GM19328 (cell line): ENCODE data around the gene CADPS.

Source experiments
- ATAC-seq: cut with Tn5 transposase; IDR thresholded peaks from one replicate; pipeline ENCODE4 v1.9.1; 2021; ENCODE audit warnings: mild to moderate bottlenecking, moderate library complexity; ENCODE audit not compliant: unreplicated experiment

Gene CADPS

DNA sequence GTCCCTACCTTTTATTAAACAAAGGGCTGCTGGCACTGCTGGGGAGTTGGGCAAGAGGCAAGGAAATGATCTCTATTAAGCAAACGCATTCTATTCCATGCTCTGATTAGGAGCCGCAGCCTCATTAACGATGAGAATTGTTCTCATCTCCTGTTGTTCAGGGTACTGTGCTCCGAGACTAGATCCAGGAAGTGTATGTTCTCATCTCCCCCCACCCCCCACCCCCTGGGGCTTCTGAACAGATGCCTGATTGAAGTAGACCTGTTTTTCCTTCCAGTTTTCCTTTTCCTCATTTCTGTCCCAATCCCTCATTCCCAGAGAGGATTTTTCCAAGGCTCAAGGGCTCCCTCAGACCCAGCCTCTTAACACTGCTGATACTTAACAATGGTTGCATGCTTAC lies 420.3 kb downstream of the CADPS start:
- no peak for ATAC-seq

DNA sequence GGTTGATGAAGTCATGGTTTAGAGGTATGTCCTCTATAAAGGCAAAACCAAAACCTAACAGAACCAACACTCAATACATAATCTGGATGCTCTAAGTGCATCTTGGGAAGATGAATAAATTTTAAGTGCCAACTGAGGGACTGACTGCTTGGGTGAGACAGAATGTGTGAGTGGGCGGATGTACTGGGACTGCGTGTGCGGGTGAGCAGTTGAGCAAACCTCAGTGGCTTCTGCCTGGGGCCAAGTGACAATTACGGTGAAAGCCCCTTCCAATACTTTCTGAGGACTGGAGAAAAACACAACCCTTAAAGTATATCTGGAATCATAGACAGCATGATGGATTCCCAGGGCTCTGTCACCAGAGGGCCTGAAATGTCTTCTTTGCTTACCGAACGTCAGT lies 421.8 kb downstream of the CADPS start:
- ATAC-seq, result no peak

DNA sequence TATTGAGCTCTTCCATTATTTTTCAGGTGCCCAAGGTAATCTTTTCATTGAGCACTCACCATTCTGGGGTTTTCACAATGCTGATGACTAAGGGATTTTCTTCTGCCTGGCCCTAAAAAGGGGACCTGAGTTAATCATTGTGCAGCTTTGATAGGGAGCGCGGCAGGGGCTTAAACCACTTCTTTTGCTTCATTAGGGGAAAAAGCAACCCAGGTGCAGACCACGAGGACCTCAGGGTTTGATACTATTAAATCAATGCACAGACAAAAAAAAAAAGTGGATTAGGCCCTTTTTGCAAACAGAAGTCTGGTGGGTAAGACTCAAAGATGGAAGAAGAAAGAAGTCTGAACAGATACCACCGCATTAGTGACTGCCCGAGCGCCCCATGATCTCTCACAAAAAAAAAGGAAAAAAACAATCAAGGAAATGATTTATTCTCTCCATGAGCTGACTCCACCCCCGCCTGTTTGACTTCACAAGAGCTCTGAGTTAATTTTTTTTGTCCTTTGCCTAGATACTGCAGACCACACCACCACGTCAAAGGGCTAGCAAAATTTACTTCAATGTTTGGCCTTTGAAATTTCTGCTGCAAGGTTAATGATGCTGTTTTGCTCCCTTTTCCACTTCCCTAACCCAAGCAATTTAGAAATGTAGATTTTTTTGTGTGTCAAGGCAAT lies 423.9 kb downstream of the CADPS start:
- ATAC-seq, result no peak

DNA sequence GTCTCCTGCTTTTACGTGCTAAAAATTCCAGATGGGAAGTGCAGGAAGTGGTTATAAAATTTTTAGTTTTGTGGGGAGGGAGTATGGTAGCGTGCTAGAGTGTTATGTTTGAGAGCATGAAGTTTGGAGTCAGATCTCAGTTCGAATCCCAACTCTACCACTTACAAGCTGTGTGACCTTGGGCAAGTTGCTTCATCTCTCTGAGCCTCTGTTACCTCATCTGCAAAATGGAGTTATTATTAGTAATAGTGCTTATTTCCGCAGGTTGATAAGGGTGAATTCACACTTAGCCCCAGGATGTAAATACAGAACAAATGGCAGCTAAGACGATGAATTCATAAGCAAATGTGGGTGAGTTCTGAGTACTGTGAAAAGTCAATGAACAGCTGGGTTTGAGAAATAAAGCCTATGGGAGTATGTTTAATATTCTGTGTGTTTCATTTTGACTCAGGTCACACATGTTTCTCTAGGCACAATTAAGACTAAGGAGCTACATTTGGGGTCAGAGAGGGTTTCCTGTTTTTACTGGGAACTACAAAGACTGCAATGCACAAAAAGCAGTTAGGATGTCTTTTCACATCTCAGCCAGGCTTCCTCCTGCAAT lies 428.8 kb downstream of the CADPS start:
- no peak for ATAC-seq

DNA sequence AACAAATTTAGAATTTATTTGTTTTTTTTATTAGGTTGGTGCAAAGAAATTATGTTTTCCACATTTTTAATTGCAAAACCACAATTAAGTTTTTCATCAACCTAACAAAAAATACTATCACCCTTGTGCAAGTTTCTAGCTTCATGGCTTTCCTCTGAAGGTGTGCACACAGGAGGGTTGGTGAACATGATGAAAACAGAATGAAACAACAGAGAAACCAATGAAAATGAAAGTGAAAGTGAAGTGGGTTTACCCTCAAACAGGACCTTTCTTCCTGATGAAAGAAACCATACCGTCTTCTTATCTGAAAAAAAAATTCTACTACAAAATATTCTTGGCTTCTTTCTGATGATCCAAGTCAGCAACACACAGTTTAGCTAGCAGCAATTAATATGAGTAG lies 429.9 kb downstream of the CADPS start:
- no peak for ATAC-seq

DNA sequence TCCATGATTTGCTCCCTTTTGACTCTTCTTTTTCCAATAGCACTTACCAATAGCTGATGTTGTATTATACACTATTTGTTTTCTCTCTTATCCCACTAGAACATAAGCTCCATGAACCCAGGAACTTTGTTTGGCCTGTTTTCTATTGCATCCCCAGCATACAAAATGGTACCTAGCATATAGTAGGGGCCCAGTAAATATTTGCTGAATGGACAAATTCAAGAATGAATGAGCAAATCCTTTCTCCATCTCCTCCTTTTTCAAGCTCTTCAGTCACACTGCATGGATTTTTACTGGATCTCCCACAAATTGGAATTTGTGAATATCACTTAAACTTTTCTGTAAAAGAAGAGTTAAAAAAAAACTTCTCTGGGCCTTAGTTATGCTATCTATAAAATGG lies 435.2 kb downstream of the CADPS start:
- no peak for ATAC-seq

DNA sequence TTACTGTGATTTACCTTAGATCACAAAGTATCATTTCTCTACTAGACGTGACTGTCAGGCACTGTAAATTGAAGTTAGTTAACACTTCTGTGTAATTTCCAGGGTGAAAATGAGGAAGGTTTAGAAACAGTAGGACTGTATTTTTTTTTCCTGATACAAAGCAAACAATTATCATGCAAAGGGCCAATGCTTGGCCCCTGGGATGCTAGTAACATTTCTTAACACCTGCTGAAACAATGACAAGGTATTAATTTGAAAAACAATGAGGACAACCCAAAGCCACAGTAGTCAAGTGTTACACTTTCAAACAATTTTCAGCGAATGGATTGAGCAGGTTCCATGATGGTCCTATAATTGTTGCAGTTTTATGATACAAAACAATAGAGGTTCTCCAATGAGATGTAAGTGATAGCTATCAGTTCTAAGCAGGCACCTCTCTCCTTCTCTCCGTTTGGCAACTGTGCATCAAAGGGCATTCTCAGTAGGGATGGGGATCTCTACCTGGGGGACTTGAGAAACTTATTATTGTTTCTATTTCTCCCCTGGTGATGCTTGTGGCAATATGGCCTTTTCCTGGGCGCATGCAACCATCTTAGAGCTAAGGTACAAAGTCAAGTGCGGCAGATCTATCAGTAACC lies 435.9 kb downstream of the CADPS start:
- no peak for ATAC-seq

DNA sequence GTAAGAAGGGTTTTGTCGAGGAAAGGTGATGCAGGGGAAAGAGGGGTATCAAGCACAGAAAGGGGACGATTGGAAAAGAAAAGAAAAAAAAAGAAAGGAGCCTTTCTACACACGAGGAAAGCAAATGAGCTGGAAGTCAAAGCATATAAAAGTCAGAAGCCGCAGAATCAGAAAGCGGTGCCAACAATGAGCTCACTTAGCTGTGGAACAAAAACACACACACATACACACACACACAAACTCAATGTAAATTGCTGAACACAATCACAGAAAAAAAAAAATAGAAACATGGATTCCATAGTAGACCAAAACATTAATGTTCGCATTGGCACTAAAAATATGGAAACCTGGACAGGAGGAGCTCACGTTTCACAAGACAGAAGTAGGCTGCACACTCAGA lies 438.4 kb downstream of the CADPS start:
- no peak for ATAC-seq

DNA sequence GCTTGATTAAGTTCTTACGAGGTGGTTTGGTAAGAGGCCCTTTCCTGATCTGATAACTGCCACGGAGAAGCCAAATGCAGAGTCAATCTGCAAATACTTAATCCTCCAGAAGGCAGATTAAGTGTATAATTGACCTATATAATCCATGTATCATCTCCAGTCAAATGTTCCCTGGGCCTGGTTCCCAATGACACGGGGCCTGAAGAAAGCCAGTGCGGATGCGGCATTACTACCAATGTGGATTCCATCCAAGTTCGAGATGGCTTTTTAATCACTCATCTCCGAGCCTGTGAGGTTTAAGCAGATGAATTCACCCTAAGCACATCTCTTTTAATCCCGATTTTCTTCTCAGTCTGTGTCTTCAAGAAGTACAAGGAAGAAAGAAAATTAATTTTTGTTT lies 441.8 kb downstream of the CADPS start:
- no peak for ATAC-seq

DNA sequence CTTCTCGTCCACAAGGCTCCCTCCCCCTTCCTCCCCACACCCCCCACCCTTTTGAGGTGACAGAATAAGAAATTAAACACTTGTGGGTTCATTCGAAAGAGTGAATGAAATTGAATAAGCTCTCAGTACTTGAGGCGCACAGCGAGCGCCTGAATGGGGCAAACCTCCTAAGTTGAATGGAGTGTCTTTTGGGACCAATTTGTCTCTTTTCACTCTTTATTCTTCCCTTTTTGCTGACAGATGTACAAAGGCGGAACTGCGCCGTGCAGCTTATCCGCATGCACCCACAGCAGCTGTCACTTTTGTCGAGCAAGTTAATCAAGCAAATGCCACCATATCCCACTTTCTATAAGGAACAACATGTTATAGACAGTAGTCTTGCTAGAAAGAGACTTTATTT lies 454.0 kb downstream of the CADPS start:
- ATAC-seq, result no peak

DNA sequence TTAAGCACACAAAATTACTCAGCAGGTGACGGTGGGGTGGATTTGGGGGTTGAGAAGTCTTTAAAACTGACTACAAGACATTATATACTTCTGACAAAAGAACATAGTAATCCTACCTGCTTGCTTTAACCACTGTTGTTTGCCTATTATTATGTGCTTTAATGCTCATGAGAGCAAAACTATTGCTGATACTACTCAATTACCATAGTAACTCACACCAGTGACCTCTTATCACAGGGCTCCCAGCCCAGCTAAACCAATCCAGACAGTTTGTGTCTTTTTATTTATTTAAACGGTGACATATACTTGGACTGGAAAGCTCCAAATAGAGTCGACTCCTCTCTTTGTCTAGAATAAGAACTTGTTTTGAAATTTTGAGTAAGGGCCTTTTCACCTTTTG lies 459.1 kb downstream of the CADPS start:
- ATAC-seq, result no peak

DNA sequence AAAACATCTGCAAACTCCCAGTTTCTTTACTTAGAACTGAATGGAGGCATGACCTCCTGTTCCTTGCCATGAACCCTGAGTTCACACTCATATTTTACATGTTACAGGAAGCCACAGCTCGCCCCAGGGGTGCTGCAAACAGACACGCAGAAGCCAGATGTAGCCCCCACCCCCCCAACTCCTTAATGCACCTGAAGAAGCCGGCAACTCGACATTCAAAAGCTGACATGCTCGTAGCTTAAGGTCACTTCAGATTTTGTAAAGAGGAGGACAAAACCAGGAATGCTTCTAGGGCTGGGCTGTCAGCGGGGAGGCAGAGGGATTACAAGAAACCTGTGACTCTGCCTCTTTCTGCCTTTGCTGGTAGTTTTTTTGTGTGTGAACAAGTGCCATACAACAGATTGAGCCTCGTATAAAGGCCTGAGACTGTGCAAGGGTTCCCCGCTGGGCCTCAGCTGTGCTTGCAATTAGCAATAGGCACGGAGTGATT lies 459.9 kb downstream of the CADPS start:
- ATAC-seq, result no peak

DNA sequence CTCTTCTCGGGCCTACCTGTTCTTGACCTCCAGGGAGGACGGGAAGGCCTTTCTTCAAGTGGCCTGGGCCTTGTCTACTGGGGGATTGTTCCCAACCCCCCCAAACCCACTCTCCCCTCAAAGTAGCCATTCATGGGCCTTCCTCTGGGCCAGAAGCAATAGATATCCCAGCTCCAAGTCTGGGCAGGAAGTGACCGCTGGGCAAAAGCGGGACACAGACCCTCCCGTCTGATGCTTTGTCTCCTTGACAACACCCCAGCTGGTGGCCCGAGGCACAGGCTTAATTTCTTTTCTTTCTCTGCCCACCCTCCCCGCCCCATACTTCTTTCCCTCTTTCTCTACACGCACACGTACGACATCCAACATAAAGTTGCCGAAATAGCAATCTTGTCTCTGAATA lies 460.4 kb downstream of the CADPS start:
- no peak for ATAC-seq

DNA sequence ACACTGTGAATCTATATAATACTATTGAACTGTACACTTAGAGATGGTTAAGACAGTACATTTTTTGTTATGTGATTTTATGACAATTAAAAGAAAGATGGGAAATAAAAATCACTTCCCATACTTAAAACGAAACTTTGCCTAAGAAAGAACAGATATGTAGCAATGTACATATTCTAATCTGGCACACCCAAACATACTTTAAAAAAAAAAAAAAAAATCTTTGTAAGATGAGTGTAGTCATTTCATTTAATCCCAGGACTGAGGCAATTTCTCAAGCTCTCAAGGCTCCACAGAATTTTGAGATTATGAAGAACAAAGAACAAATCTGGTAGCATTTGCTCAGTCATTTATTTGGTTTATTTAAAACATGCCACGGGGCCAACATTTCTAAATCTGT lies 461.5 kb downstream of the CADPS start:
- ATAC-seq, result no peak

DNA sequence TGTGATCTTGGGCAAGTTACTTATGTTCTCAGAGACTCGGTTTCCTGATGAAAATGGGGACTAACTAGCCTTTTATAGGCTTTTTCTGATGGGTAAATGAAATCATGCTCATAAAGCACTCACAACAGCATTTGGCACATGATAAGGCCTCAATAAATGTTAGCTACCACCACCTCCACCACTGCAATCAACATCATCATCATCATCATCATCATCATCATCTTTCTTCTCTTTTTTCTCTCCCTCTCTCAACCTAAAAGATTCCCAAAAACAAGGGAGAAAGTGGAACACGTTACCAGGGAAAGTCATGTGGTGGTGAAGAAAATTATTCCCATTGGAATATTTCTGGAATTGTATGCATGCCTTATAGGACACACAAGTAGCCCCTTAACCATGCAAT lies 468.3 kb downstream of the CADPS start:
- no peak for ATAC-seq

DNA sequence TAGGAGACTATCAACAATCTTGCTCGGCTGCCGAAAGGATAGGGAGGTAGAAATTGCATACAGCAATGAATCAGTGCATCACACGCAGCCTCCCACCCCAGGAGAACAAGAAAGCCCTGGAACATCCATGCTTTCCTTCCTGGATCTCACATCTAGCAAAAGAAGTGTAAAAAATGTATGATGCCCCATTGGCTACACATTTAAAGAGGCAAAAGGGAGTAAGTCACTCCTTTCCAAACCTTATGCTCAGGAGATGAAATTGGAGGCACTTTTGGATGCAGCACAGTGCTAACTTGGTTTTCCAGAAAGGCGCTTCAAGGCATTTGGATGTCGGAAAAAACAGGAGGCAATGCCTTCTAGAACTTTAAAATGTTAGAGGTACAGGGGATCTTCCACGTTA lies 469.6 kb downstream of the CADPS start:
- no peak for ATAC-seq

DNA sequence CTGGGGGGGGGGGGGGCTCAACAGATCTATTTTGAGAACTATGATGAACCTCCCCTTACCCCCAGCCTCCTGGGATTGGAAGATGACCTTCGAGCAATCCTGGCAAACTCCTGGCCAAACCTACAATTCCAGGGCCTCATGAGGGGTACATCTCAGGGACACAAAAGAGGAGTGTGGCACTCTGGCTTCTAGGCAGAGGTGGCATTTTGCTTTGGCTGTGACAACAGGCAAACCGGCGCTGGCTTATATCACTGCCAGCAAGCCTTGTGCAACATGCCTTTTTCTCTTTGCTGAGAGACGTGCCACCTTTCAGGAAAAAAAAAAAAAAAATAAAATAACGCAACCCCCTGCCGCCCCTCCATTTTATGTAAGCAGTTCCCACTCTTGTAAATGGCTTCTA lies 470.1 kb downstream of the CADPS start:
- no peak for ATAC-seq

DNA sequence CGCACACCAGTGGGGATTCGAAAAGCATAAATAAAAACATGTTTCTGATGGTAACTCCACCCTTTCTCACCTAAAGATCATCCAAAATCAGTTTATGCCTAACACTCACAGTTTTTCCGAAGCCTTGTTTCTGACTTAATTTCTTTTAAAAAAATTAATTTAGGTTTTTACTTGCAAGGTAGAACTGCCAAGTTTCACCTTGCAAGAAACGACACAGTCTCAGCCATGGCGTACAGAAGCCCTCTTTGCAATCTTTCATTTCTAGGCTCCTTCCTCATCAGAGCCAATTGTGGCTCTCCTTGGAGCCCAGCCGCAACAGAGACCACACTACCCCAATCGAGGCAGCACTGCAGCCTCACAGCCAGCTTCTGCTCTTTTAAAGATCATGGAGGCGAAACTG lies 470.9 kb downstream of the CADPS start:
- ATAC-seq, result no peak

DNA sequence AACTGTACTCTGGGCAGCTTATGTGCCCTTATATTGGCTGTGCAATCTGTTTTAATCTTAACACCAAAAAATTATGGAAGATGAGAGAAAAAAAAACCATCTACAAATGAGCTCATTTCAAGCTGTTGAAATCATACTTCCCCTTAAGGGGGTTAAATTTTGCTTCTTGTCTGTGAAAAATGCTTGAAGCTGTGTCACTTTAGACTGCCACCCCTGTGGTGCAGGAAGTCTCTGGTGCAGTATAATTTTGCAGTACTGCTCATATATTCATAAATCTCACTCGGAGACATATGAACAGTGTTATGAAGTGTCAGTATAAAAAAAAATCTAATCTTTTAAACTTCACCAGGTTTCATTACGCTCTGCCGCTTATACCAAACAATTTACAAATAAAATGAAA lies 471.5 kb downstream of the CADPS start:
- ATAC-seq, result no peak

DNA sequence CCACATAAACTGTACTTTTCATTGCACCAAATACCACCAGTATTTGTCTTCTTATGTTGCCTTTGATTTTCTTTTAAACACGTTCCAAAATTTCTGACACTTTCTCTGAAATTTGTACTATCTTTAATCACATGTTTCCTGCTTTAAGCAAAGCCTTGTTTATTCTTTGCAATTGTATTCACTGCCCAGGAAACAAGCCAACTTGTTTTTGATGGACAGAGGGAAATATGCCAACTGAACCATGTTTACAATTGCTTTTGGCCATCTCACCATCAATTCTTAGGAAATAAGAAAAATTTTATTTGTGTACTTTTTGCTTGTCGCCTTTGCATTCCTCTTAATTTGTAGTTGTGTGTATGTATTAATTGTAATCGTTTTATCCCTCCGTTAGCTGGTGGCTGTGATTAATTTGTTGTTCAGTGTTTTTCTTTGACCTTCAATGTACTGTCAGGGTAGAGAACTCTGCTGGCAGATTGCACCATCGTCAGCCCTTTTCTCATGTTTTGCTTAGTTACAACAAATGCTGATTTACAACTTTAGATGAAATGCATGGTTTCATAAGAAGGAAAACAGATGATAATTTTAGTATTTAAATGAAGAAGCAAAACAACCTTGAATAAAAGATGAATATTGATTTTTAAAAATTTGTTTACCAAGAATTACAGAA lies 482.5 kb downstream of the CADPS start:
- no peak for ATAC-seq

DNA sequence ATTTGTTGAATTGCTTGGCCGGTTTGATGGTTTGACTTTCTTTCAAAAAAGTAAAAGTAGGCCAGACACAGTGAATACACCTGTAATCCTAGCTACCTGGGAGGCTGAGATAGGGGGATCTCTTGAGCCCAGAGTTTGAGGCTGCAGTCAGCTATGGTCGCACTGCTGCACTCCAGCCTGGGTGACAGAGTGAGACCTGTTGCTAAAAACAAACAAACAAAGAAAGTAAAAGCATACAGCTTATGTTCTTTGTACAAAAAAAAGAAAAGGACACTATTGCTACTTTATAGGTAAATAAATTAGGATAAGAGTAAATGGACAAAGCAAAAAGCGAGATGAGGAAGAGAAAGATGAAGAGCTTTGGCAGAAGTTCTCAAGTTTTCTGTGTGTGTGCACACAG lies 488.0 kb downstream of the CADPS start:
- ATAC-seq, result no peak

DNA sequence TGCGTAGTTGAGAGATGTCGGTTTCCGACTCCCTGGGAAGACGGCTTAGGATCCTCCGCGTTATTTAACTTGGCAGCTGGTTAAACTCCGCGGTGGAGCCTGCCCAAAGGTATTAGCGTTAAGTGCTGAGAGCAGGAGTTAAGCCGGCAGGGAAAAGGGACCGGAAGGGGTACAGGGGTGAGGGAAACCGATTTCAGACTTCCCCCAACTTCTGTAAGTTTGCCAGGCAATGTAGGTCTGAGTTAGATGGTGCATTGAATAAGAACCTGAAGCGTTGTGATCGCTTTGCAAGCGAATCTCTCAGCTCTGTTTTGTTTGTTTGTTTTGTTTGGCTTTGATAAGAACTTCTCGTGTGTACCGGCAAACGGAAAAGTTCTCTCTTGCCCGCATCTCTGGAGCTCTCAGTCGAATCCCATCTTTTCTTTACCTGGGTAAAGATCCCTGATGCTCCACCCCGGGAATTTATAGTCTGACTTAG lies 495.9 kb downstream of the CADPS start:
- no peak for ATAC-seq
